ENCODE measurements around the gene MAGEB3. TPM values are rescaled to one million over a fixed set of nuclear protein-coding genes. Genes with fewer than 3 reads are reported as not detected.

Gene MAGEB3
- total RNA-seq, 1 experiment from 2014 or later: not detected

- Histone ChIP-seq H2AK5ac (ENCODE audit: insufficient read length, low read length) (no peak overlapping the region), H2BK12ac (ENCODE audit: insufficient read length, low read depth, low read length) (no peak overlapping the region), H3K14ac (ENCODE audit: insufficient read depth, low read length) (no peak overlapping the region), H3K27ac (ENCODE audit: insufficient read length, low read depth, low read length) (no peak overlapping the region), H3K23me2 (ENCODE audit: insufficient read length, low read depth, low read length, poor library complexity, severe bottlenecking) (no peaks in the 10 kb centered on the region), H2BK5ac (ENCODE audit: insufficient read length, low read length) (no peak overlapping the region), H2BK120ac (ENCODE audit: low read depth, low read length, poor library complexity, severe bottlenecking) (no peak overlapping the region), H3K56ac (ENCODE audit: insufficient read length, low read depth, low read length) (no peak overlapping the region), H4K8ac (replicated peaks; ENCODE audit: insufficient read length, low read depth, low read length) (no peak overlapping the region), H3K4me2 (ENCODE audit: insufficient read depth, insufficient read length, low read length) (no peak overlapping the region), H2AFZ (ENCODE audit: low read length) (no peak overlapping the region), H2BK20ac (ENCODE audit: low read depth, low read length, poor library complexity, severe bottlenecking) (no peak overlapping the region), H3T11ph (ENCODE audit: low read length) (no peak overlapping the region), H3K9ac (ENCODE audit: extremely low read depth, insufficient read length, low read length) (no peak overlapping the region), H4K20me1 (ENCODE audit: control insufficient read depth, insufficient read depth, insufficient read length) (no peaks in the 10 kb centered on the region), H3K23ac (ENCODE audit: insufficient read length, low read depth, low read length) (no peak overlapping the region), H4K91ac (ENCODE audit: insufficient read length, low read depth, low read length) (no peak overlapping the region), H3K79me1 (ENCODE audit: insufficient read depth, low read depth, low read length, poor library complexity, severe bottlenecking) (no peaks in the 10 kb centered on the region), H3K27me3 (ENCODE audit: insufficient read depth, low read length) (no peaks in the 10 kb centered on the region), H3K79me2 (ENCODE audit: insufficient read depth, low read length) (no peaks in the 10 kb centered on the region; the same call in 1 of the 2 replicates), H3K9me3 (ENCODE audit: control insufficient read depth, low read depth, low read length) (no peaks in the 10 kb centered on the region), H2BK15ac (ENCODE audit: low read depth, low read length) (no peak overlapping the region), H3K4me1 (ENCODE audit: insufficient read depth, low read length) (peaks cover 2% of the 10 kb centered on the region; the same call in 1 of the 2 replicates), H4K5ac (ENCODE audit: insufficient read length, low read depth, low read length) (no peak overlapping the region), H3K18ac (ENCODE audit: insufficient read length, low read depth, low read length) (no peak overlapping the region), H3K4ac (ENCODE audit: low read depth, low read length) (no peak overlapping the region)
- no CpG with 5 or more reads among the region's 1 CpG for WGBS (ENCODE audit: extremely low coverage, insufficient read length, low lambda C conversion rate)
- TF ChIP-seq CTCF (conservative IDR thresholded peaks at IDR 0.05): peak; percentile 65
- no peak overlapping the region for H3K4me3 Mint-ChIP-seq
- DNase-seq: no peak
- H3K4me1 Mint-ChIP-seq: peaks cover 25 to 26% of the 10 kb centered on the region in 2 experiments
- H3K27ac Mint-ChIP-seq: no peak overlapping the region
- peaks cover 0 to 55% of the 10 kb centered on the region in 2 experiments; a peak in 4 of 5 replicates for H3K9me3 Mint-ChIP-seq
- no peaks in the 10 kb centered on the region for H3K27me3 Mint-ChIP-seq (ENCODE audit: low read depth)
- peaks cover 0 to 1% (median 0%) of the 10 kb centered on the region in 3 experiments; a peak in 3 of 7 replicates for H3K36me3 Mint-ChIP-seq (ENCODE audit: insufficient read depth in 1 of 3, low read depth in 3 of 3)
Measured at GRCh38 chrX:30196322-30196721, 34.1 kb upstream of the MAGEB3 start.
